ENCODE measurements around the gene DRAP1. TPM values are rescaled to one million over a fixed set of nuclear protein-coding genes. Genes with fewer than 3 reads are reported as not detected.

Gene DRAP1
- total and polyA plus RNA-seq, 3 experiments from 2014 or later: 94.6 to 115 (median 103) TPM

GRCh38 chr11:65915101-65915820 lies 4.0 kb upstream of the DRAP1 start:
- Mint-ChIP-seq H3K4me1 (peaks cover 22 to 41% (median 25%) of the 10 kb centered on the region in 3 donors), H3K9me3 (no peaks in the 10 kb centered on the region), H3K27ac (peak overlapping the region in 5 of 8 donors; percentile 5 to 63 (median 19)), H3K36me3 (peaks cover 0 to 22% (median 3%) of the 10 kb centered on the region in 3 donors), H3K4me3 (peak overlapping the region in 5 of 7 donors; percentile 30 to 80 (median 40)), H3K27me3 (peaks cover 3 to 4% of the 10 kb centered on the region in 2 donors)
- Histone ChIP-seq H3K9me3 (ENCODE audit: low read length) (no peaks in the 10 kb centered on the region), H3K27me3 (ENCODE audit: insufficient read depth, low read length, poor library complexity, severe bottlenecking) (no peaks in the 10 kb centered on the region), H3K4me3 (ENCODE audit: low read length) (no peak overlapping the region), H3K4me1 (ENCODE audit: insufficient read depth, low read length) (peaks cover 29% of the 10 kb centered on the region), H3K36me3 (ENCODE audit: insufficient read depth, low read length) (peaks cover 6% of the 10 kb centered on the region), H3K27ac (ENCODE audit: low read depth, low read length) (no peak overlapping the region)
- ChIA-PET CTCF (interaction anchor here (1.4 kb wide), 1 partner anchor 27 kb away, joined by 4 read pairs; the partner anchor contains the start of gene FIBP), POLR2A (interaction anchor here (0.8 kb wide), 1 partner anchor 65 kb away, joined by 4 read pairs; no protein-coding TSS in a partner anchor)
- DNase-seq: no peak

DNA sequence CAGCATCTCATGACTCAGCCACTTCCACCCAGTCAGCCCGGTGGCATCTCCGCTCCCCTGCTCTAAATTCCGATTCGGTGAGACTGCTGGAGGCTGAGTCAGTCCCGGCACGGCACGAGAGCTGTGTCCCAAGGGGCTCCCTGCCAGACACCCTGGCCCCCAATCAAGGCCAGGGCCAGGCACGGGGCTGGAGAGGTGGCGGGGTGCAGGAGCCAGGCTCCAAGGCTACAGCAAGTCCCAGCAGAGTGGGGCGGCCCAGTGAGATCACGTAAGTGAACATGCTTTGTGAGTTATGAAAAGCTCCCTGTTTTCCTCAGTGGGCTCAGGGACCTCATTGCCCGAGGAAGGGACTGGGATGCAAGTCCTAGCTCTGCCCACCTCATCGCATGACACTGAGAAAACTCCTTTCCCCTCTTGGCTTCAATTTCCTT lies 3.4 kb upstream of the DRAP1 start:
- Mint-ChIP-seq H3K4me1 (peaks cover 22 to 47% (median 25%) of the 10 kb centered on the region in 3 donors), H3K4me3 (peak overlapping the region in 1 of 7 donors; percentile 69), H3K27me3 (peaks cover 3 to 4% of the 10 kb centered on the region in 2 donors), H3K27ac (peak overlapping the region in 3 of 8 donors; percentile 54 to 87 (median 78)), H3K36me3 (peaks cover 0 to 26% (median 3%) of the 10 kb centered on the region in 3 donors), H3K9me3 (no peaks in the 10 kb centered on the region)
- Histone ChIP-seq H3K27me3 (ENCODE audit: insufficient read depth, low read length, poor library complexity, severe bottlenecking) (no peaks in the 10 kb centered on the region), H3K36me3 (ENCODE audit: insufficient read depth, low read length) (peaks cover 6% of the 10 kb centered on the region), H3K27ac (ENCODE audit: low read depth, low read length) (no peak overlapping the region), H3K4me3 (ENCODE audit: low read length) (no peak overlapping the region), H3K9me3 (ENCODE audit: low read length) (no peaks in the 10 kb centered on the region), H3K4me1 (ENCODE audit: insufficient read depth, low read length) (peaks cover 35% of the 10 kb centered on the region)
- POLR2A ChIA-PET: no interaction called here
- CTCF ChIA-PET: interaction anchor here (1.4 kb wide), 1 partner anchor 27 kb away, joined by 4 read pairs; the partner anchor contains the start of gene FIBP
- no peak for DNase-seq

DNA sequence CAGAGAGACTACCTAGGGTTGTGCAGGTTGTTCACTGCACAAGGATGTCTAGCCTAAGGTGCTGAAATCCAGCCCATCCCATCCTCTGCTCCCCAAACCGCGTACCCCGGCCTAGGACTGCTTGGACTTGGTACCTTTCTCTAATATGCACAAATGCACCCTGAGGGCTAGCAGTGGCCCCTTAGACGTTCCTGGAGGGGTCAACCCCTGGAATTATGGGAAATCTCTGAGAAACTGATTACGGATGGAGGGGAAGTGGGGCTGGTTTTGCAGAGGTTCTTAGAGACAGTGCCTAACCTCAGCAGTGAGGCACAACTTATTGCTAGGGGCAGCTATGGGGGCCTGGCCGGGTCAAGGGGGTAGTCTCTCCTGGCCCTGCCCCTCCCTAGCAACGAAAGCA lies 2.8 kb upstream of the DRAP1 start:
- H3K4me1 ChIP-seq (ENCODE audit: insufficient read depth, low read length): peaks cover 38% of the 10 kb centered on the region
- H3K27me3 ChIP-seq (ENCODE audit: insufficient read depth, low read length, poor library complexity, severe bottlenecking): no peaks in the 10 kb centered on the region
- H3K4me3 Mint-ChIP-seq: peak overlapping the region; percentile 66 to 96 (median 89)
- no peak overlapping the region for H3K27ac ChIP-seq (ENCODE audit: low read depth, low read length)
- CTCF ChIA-PET: interaction anchor here (1.4 kb wide), 1 partner anchor 28 kb away, joined by 4 read pairs; the partner anchor contains the start of gene FIBP
- H3K9me3 Mint-ChIP-seq: no peaks in the 10 kb centered on the region
- H3K27ac Mint-ChIP-seq: peak overlapping the region in 5 of 8 donors; percentile 20 to 94 (median 78)
- peaks cover 3 to 4% of the 10 kb centered on the region in 2 donors for H3K27me3 Mint-ChIP-seq
- peaks cover 22 to 47% (median 25%) of the 10 kb centered on the region in 3 donors for H3K4me1 Mint-ChIP-seq
- H3K9me3 ChIP-seq (ENCODE audit: low read length): no peaks in the 10 kb centered on the region
- POLR2A ChIA-PET: no interaction called here
- H3K36me3 ChIP-seq (ENCODE audit: insufficient read depth, low read length): peaks cover 6% of the 10 kb centered on the region
- no peak overlapping the region for H3K4me3 ChIP-seq (ENCODE audit: low read length)
- H3K36me3 Mint-ChIP-seq: peaks cover 0 to 27% (median 3%) of the 10 kb centered on the region in 3 donors
- DNase-seq: no peak

- H3K4me1 Mint-ChIP-seq: peaks cover 22 to 49% (median 27%) of the 10 kb centered on the region in 3 donors
- Histone ChIP-seq H3K9me3 (ENCODE audit: low read length) (no peaks in the 10 kb centered on the region), H3K27me3 (ENCODE audit: insufficient read depth, low read length, poor library complexity, severe bottlenecking) (no peaks in the 10 kb centered on the region), H3K4me3 (ENCODE audit: low read length) (no peak overlapping the region), H3K36me3 (ENCODE audit: insufficient read depth, low read length) (peaks cover 6% of the 10 kb centered on the region), H3K27ac (ENCODE audit: low read depth, low read length) (no peak overlapping the region), H3K4me1 (ENCODE audit: insufficient read depth, low read length) (peaks cover 38% of the 10 kb centered on the region)
- H3K36me3 Mint-ChIP-seq: peaks cover 0 to 32% (median 3%) of the 10 kb centered on the region in 3 donors
- peak overlapping the region in 7 of 8 donors; percentile 46 to 94 (median 78) for H3K27ac Mint-ChIP-seq
- DNase-seq: no peak
- ChIA-PET CTCF (interaction anchor here (1.0 to 2.5 kb wide), 3 partner anchors 27 to 57 kb away, joined by 3 to 33 read pairs (median 8); partner anchors contain the start of genes CCDC85B, FIBP and MUS81), POLR2A (interaction anchor here (0.5 to 2.3 kb wide), 2 partner anchors 24 to 137 kb away, joined by 3 to 11 read pairs; no protein-coding TSS in a partner anchor)
- H3K4me3 Mint-ChIP-seq: peak overlapping the region; percentile 79 to 96 (median 89)
- peaks cover 0 to 3% of the 10 kb centered on the region in 2 donors for H3K27me3 Mint-ChIP-seq
- no peaks in the 10 kb centered on the region for H3K9me3 Mint-ChIP-seq
Measured at GRCh38 chr11:65917077-65917433, 2.2 kb upstream of the DRAP1 start.

DNA sequence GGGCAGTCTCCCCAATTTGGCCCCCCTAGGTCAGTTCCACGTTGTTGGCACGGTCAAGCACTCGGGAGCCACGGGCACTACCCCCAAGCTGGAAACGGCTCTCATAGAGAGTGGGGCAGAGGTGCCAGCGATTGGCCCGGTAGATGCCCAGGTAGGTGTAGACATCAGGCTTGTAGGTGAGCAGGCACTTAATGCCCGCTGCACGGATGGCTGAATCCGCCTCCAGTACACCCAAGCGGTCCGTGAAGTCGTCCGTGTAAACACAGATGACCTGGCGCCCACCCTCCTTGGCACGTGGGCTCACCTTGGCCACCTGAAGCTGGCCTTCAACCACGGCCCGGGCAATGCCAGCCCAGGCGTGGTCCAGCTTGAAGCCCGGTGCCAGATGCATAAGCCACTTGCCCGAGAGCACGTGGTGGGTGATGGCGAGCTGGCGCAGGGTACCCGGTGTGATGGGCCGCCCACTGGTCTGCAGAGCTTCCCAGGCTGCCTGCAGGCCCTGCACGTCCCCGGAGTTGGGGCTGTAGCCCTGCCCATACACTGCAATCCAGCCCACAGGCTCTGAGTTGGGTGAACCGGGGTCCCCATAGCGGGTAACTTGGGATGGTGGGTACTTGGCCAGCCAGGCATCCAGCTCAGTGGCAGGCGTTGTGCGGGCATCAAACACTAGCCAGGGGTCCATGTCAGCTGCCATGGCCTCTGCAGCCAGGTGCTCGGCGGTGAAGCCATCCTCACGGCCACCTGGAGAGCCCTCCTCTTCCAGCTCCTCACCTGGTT lies 1.6 kb upstream of the DRAP1 start:
- peak overlapping the region; percentile 96 for H3K4me3 ChIP-seq (ENCODE audit: low read length)
- H3K27me3 Mint-ChIP-seq: peaks cover 0 to 3% of the 10 kb centered on the region in 2 donors
- H3K4me3 Mint-ChIP-seq: peak overlapping the region; percentile 86 to 96 (median 89)
- CTCF ChIA-PET: interaction anchor here (0.6 to 2.5 kb wide), 8 partner anchors 9 to 58 kb away, joined by 3 to 33 read pairs (median 4); partner anchors contain the start of genes CCDC85B, FIBP and MUS81
- no peaks in the 10 kb centered on the region for H3K9me3 Mint-ChIP-seq
- peaks cover 26 to 55% (median 33%) of the 10 kb centered on the region in 3 donors for H3K4me1 Mint-ChIP-seq
- peaks cover 38% of the 10 kb centered on the region for H3K4me1 ChIP-seq (ENCODE audit: insufficient read depth, low read length)
- peaks cover 6% of the 10 kb centered on the region for H3K36me3 ChIP-seq (ENCODE audit: insufficient read depth, low read length)
- DNase-seq: no peak
- H3K27ac Mint-ChIP-seq: peak overlapping the region in 6 of 8 donors; percentile 47 to 94 (median 93)
- H3K27me3 ChIP-seq (ENCODE audit: insufficient read depth, low read length, poor library complexity, severe bottlenecking): no peaks in the 10 kb centered on the region
- H3K9me3 ChIP-seq (ENCODE audit: low read length): no peaks in the 10 kb centered on the region
- POLR2A ChIA-PET: interaction anchor here (0.5 to 2.3 kb wide), 9 partner anchors 21 to 1928 kb away, joined by 3 to 30 read pairs (median 3); partner anchors contain the start of genes CCDC85B and FIBP
- peaks cover under 1 to 38% (median 4%) of the 10 kb centered on the region in 3 donors for H3K36me3 Mint-ChIP-seq
- peak overlapping the region; percentile 82 for H3K27ac ChIP-seq (ENCODE audit: low read depth, low read length)

DNA sequence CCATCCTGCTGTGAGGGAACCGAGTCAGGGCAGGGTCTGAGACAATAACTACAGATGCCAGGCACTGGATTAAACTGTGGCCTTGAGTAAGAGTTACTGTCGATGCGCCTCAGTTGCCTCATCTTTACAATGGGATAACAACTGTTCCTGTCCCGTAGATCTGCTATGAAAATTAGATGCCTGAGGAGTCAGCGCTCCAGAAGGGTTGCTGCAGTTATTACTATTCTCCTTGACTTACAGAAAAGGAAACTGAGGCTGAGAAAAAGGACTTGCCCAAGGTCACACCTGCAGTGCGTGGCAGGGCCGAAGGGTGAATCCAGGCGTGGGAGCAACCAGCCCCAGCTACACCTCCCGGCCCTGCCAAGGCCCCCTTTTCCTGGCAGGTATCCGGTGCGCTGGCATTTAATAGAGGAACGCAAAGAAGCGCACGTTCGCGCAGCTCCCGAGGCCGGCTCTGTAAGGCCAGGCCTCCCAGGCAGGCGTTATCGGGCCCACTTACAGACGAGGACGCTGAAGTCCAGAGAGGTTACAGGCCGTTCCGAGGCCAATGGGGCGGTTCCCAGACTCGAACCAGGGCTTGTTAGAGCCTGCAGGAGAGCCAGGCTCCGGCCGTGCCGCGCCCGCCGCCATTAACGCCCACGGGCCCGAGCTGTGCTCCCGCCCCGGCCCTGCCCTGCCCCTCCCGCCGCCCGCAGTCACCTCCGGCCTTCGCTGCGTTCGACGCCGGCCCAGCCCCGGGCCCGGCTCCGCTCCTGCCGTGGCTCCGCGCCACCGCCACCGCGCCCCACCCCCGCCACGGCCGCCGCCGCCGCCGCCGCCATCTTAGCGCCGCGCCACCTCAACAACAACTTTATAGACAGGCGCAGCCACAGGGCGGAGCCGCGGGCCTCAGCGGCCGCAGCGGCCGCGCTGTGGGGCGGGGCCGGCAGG lies 750 bp upstream of the DRAP1 start, which contains the start of gene C11orf68:
Gene C11orf68, minus strand, starts transcription at position 852 of the 930 bp plus-strand sequence. Its CDS starts 31 bp downstream, at position 821.
- peaks cover 4 to 46% (median 6%) of the 10 kb centered on the region in 3 donors for H3K36me3 Mint-ChIP-seq
- peak within 1 kb of the TSS; percentile 86 to 98 (median 91) for H3K27ac Mint-ChIP-seq
- no peaks in the 10 kb centered on the region for H3K27me3 ChIP-seq (ENCODE audit: insufficient read depth, low read length, poor library complexity, severe bottlenecking)
- no peaks in the 10 kb centered on the region for H3K9me3 Mint-ChIP-seq
- ChIA-PET POLR2A (interaction anchor here (0.5 to 2.3 kb wide), 9 partner anchors 18 to 1929 kb away, joined by 3 to 30 read pairs (median 3); partner anchors contain the start of genes CCDC85B, FIBP and FOSL1), CTCF (interaction anchor here (0.6 to 2.5 kb wide), 7 partner anchors 10 to 59 kb away, joined by 3 to 33 read pairs (median 4); partner anchors contain the start of genes CCDC85B, FIBP and MUS81)
- H3K9me3 ChIP-seq (ENCODE audit: low read length): no peaks in the 10 kb centered on the region
- H3K4me1 ChIP-seq (ENCODE audit: insufficient read depth, low read length): peaks cover 38% of the 10 kb centered on the region
- peaks cover 0 to 3% of the 10 kb centered on the region in 2 donors for H3K27me3 Mint-ChIP-seq
- peak within 1 kb of the TSS; percentile 96 for H3K4me3 ChIP-seq (ENCODE audit: low read length)
- H3K36me3 ChIP-seq (ENCODE audit: insufficient read depth, low read length): peaks cover 15% of the 10 kb centered on the region
- peak within 1 kb of the TSS; percentile 82 for H3K27ac ChIP-seq (ENCODE audit: low read depth, low read length)
- H3K4me1 Mint-ChIP-seq: peaks cover 27 to 63% (median 36%) of the 10 kb centered on the region in 3 donors
- DNase-seq: peak in 1 of 5 donors; percentile 56
- peak within 1 kb of the TSS; percentile 88 to 98 (median 93) for H3K4me3 Mint-ChIP-seq

All from CD8-positive, alpha-beta memory T cell (primary cell).